ENCODE measurements around the gene UBE2S.

DNA sequence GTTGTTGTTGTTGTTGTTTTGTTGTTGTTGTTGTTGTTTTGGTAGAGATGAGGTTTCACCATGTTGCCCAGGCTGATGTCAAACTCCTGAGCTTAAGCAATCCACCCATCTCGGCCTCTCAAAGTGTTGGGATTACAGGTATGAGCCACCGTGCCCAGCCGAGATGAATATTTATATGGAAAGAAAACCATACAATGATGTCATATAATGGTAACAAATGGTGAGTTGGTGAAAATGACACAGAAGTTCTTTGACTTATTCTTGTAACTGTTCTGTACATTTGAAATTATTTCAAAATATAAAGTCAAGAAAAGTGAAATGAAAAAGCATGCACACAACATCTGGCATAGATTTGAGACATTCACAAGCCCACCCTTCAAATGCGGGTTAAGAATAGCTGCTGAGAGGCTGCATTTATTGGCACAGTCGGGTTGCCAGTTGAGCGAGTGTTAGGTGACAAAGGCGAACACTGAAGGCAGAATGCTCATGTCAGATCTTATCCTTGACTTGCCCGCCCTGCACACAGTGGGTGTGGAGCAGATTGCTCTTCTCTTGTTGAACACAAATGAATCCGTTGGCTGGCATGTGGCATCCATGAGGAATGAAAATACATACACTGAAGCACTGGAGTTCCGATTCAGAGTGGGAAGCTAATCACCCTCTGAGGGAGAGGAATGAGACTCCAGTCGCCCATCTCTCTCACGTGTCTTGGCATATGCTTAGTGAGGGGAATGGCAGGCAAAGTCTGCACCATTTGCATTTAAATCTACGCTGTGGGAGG lies 15.8 kb upstream of the UBE2S start:
- TF ChIP-seq, protein P1, sequence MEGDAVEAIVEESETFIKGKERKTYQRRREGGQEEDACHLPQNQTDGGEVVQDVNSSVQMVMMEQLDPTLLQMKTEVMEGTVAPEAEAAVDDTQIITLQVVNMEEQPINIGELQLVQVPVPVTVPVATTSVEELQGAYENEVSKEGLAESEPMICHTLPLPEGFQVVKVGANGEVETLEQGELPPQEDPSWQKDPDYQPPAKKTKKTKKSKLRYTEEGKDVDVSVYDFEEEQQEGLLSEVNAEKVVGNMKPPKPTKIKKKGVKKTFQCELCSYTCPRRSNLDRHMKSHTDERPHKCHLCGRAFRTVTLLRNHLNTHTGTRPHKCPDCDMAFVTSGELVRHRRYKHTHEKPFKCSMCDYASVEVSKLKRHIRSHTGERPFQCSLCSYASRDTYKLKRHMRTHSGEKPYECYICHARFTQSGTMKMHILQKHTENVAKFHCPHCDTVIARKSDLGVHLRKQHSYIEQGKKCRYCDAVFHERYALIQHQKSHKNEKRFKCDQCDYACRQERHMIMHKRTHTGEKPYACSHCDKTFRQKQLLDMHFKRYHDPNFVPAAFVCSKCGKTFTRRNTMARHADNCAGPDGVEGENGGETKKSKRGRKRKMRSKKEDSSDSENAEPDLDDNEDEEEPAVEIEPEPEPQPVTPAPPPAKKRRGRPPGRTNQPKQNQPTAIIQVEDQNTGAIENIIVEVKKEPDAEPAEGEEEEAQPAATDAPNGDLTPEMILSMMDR (IDR thresholded peaks at IDR 0.05), result no peak
- TF ChIP-seq SIN3A (IDR thresholded peaks at IDR 0.05; ENCODE audit: borderline replicate concordance, insufficient read depth, low read depth, low read length), result no peak
- TF ChIP-seq POLR2AphosphoS5 (IDR thresholded peaks at IDR 0.05; ENCODE audit: low read depth, low read length), result no peak
- TF ChIP-seq, protein P2, sequence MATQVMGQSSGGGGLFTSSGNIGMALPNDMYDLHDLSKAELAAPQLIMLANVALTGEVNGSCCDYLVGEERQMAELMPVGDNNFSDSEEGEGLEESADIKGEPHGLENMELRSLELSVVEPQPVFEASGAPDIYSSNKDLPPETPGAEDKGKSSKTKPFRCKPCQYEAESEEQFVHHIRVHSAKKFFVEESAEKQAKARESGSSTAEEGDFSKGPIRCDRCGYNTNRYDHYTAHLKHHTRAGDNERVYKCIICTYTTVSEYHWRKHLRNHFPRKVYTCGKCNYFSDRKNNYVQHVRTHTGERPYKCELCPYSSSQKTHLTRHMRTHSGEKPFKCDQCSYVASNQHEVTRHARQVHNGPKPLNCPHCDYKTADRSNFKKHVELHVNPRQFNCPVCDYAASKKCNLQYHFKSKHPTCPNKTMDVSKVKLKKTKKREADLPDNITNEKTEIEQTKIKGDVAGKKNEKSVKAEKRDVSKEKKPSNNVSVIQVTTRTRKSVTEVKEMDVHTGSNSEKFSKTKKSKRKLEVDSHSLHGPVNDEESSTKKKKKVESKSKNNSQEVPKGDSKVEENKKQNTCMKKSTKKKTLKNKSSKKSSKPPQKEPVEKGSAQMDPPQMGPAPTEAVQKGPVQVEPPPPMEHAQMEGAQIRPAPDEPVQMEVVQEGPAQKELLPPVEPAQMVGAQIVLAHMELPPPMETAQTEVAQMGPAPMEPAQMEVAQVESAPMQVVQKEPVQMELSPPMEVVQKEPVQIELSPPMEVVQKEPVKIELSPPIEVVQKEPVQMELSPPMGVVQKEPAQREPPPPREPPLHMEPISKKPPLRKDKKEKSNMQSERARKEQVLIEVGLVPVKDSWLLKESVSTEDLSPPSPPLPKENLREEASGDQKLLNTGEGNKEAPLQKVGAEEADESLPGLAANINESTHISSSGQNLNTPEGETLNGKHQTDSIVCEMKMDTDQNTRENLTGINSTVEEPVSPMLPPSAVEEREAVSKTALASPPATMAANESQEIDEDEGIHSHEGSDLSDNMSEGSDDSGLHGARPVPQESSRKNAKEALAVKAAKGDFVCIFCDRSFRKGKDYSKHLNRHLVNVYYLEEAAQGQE (IDR thresholded peaks at IDR 0.05; ENCODE audit: insufficient read depth in 1 of 2, low read depth in 2 of 2, low read length in 1 of 2), result no peak
- TF ChIP-seq TCF7L2 (IDR thresholded peaks at IDR 0.05; ENCODE audit: low read depth, low read length), result no peak
